ENCODE data around the gene C10orf90.

DNA sequence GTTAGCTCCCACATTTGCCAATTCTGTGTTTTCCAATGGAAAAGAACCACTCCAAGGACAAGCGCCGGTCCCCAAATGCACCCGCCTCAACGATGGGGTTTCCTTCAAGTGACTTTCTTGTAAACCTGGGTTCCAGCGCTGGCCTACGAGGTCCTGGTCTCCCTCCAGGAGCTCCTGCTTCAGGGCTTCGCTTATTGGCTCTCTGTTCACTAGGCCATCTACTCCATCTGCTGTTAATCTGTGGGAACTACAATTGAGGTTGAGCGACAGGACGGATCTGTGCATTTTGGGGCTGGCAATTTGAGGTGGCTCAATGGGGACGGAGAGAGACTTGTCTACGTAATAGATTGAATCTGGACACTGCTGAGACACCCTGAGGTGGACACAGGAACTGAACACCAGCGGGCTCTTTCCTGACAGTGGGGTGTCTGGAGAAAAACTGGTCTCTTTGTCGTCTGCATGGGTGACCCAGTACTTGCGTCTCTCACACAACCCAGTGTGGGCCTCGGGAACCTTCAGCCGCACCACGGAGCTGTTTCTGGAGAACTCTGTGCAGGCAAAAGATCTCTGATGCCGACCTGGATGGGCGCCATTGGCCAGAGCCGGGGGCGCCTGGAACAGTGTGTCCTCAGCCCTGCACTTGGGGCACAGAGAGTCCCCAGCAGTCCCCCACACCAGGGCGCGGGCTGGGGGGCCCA lies 166.3 kb downstream of the C10orf90 start:
- TF ChIP-seq CTCF (IDR thresholded peaks at IDR 0.05) (peak in 5 of 6 experiments; percentile 22 to 68 (median 54)), POLR2AphosphoS5 (IDR thresholded peaks at IDR 0.05) (no peak), POLR2A (IDR thresholded peaks at IDR 0.05) (no peak), EP300 (IDR thresholded peaks at IDR 0.05) (no peak)
